H9 (cell line): ENCODE data around the gene COG2. TPM values are rescaled to one million over a fixed set of nuclear protein-coding genes. Genes with fewer than 3 reads are reported as not detected.

Experiments used
- DNase-seq: peaks from one replicate; pipeline ENCODE4 v3.0.0-alpha.2; 2017
- H2AFZ ChIP-seq: one replicate; pipeline ENCODE4 v1.6.1; 2013; ENCODE audit warnings: mild to moderate bottlenecking, low read length, control low read depth, moderate library complexity
- H2AK5ac ChIP-seq: 2 replicates; pipeline ENCODE4 v1.6.1; 2013; ENCODE audit warnings: low read length, control low read depth, mixed read lengths; ENCODE audit not compliant: insufficient read length
- H2BK120ac ChIP-seq: one replicate; pipeline ENCODE4 v1.6.1; 2013; ENCODE audit warnings: low read depth, mild to moderate bottlenecking, low read length, control low read depth, inconsistent platforms; ENCODE audit not compliant: poor library complexity, severe bottlenecking
- H2BK12ac ChIP-seq: 2 replicates; pipeline ENCODE4 v1.6.1; 2013; ENCODE audit warnings: low read length, control low read depth, mixed read lengths, low read depth; ENCODE audit not compliant: insufficient read length
- H2BK15ac ChIP-seq: 2 replicates; pipeline ENCODE4 v1.6.1; 2013; ENCODE audit warnings: low read depth, low read length, control low read depth
- H2BK20ac ChIP-seq: one replicate; pipeline ENCODE4 v1.6.1; 2013; ENCODE audit warnings: low read depth, mild to moderate bottlenecking, low read length, control low read depth, inconsistent platforms; ENCODE audit not compliant: poor library complexity, severe bottlenecking
- H2BK5ac ChIP-seq: 2 replicates; pipeline ENCODE4 v1.6.1; 2013; ENCODE audit warnings: low read length, control low read depth, mixed read lengths; ENCODE audit not compliant: insufficient read length
- H3K14ac ChIP-seq: 2 replicates; pipeline ENCODE4 v1.6.1; 2013; ENCODE audit warnings: low read length, control low read depth; ENCODE audit not compliant: insufficient read depth
- H3K18ac ChIP-seq: 2 replicates; pipeline ENCODE4 v1.6.1; 2013; ENCODE audit warnings: low read depth, mild to moderate bottlenecking, mixed read lengths, low read length, control low read depth; ENCODE audit not compliant: insufficient read length
- H3K23ac ChIP-seq: 2 replicates; pipeline ENCODE4 v1.6.1; 2013; ENCODE audit warnings: low read length, control low read depth, mixed read lengths, low read depth; ENCODE audit not compliant: insufficient read length
- H3K23me2 ChIP-seq: 2 replicates; pipeline ENCODE4 v1.6.1; 2013; ENCODE audit warnings: low read depth, mild to moderate bottlenecking, mixed read lengths, low read length, control low read depth; ENCODE audit not compliant: insufficient read length, poor library complexity, severe bottlenecking
- H3K27ac ChIP-seq: 2 replicates; pipeline ENCODE4 v1.5.1; 2013; ENCODE audit warnings: low read length, control low read depth, mixed read lengths, low read depth; ENCODE audit not compliant: insufficient read length
- H3K27me3 ChIP-seq: 2 replicates; pipeline ENCODE4 v1.6.1; 2013; ENCODE audit warnings: low read length, control low read depth, inconsistent platforms; ENCODE audit not compliant: insufficient read depth
- H3K4ac ChIP-seq: 2 replicates; pipeline ENCODE4 v1.6.1; 2013; ENCODE audit warnings: low read depth, mild to moderate bottlenecking, control low read depth, inconsistent platforms, low read length, moderate library complexity
- H3K4me1 ChIP-seq: 2 replicates; pipeline ENCODE4 v1.6.1; 2013; ENCODE audit warnings: low read length, control low read depth, inconsistent platforms; ENCODE audit not compliant: insufficient read depth
- H3K4me2 ChIP-seq: 2 replicates; pipeline ENCODE4 v1.6.1; 2013; ENCODE audit warnings: low read length, control low read depth, mixed read lengths; ENCODE audit not compliant: insufficient read length, insufficient read depth
- H3K56ac ChIP-seq: 2 replicates; pipeline ENCODE4 v1.6.1; 2013; ENCODE audit warnings: low read depth, mild to moderate bottlenecking, mixed read lengths, low read length, control low read depth; ENCODE audit not compliant: insufficient read length
- H3K79me1 ChIP-seq: 2 replicates; pipeline ENCODE4 v1.6.1; 2013; ENCODE audit warnings: low read depth, mild to moderate bottlenecking, moderate library complexity, low read length, control low read depth, inconsistent platforms; ENCODE audit not compliant: insufficient read depth, poor library complexity, severe bottlenecking
- H3K79me2 ChIP-seq: 2 replicates; pipeline ENCODE4 v1.6.1; 2013; ENCODE audit warnings: low read length, control low read depth, inconsistent platforms; ENCODE audit not compliant: insufficient read depth
- H3K9ac ChIP-seq: 2 replicates; pipeline ENCODE4 v1.6.1; 2013; ENCODE audit warnings: low read length, control low read depth, mixed read lengths; ENCODE audit not compliant: insufficient read length; ENCODE audit errors: extremely low read depth
- H3K9me3 ChIP-seq: one replicate; pipeline ENCODE4 v1.6.1; 2013; ENCODE audit warnings: low read depth, low read length, inconsistent platforms; ENCODE audit not compliant: control insufficient read depth
- H3T11ph ChIP-seq: one replicate; pipeline ENCODE4 v1.6.1; 2013; ENCODE audit warnings: mild to moderate bottlenecking, low read length, control low read depth, inconsistent platforms
- H4K20me1 ChIP-seq: one replicate; pipeline ENCODE4 v1.6.1; 2013; ENCODE audit not compliant: control insufficient read depth, insufficient read length, insufficient read depth
- H4K5ac ChIP-seq: 2 replicates; pipeline ENCODE4 v1.6.1; 2013; ENCODE audit warnings: low read depth, mild to moderate bottlenecking, mixed read lengths, low read length, control low read depth; ENCODE audit not compliant: insufficient read length
- H4K8ac ChIP-seq: replicated peaks from 2 replicates; pipeline ENCODE4 v1.6.1; 2013; ENCODE audit warnings: low read length, control low read depth, mixed read lengths, low read depth; ENCODE audit not compliant: insufficient read length
- H4K91ac ChIP-seq: 2 replicates; pipeline ENCODE4 v1.6.1; 2013; ENCODE audit warnings: low read depth, mild to moderate bottlenecking, moderate library complexity, mixed read lengths, low read length, control low read depth; ENCODE audit not compliant: insufficient read length
- H3K27ac Mint-ChIP-seq, 3 experiments: 2 replicates in 2 of 3; 3 replicates in 1 of 3; pipeline ENCODE4 v1.8.0; 2020 to 2021; ENCODE audit warnings: mixed read lengths in 3 of 3, mild to moderate bottlenecking in 1 of 3, moderate library complexity in 1 of 3
- H3K27me3 Mint-ChIP-seq: 2 replicates; pipeline ENCODE4 v1.8.0; 2021; ENCODE audit warnings: low read depth, mild to moderate bottlenecking, moderate library complexity, mixed read lengths
- H3K36me3 Mint-ChIP-seq, 3 experiments: 2 replicates in 2 of 3; 3 replicates in 1 of 3; pipeline ENCODE4 v1.8.0; 2020 to 2021; ENCODE audit warnings: low read depth in 3 of 3, mixed read lengths in 3 of 3; ENCODE audit not compliant: insufficient read depth in 1 of 3
- H3K4me1 Mint-ChIP-seq, 2 experiments: 2 replicates each; pipeline ENCODE4 v1.8.0; 2020; ENCODE audit warnings: mixed read lengths in 2 of 2
- H3K4me3 Mint-ChIP-seq, 2 experiments: 2 replicates in 1 of 2; 3 replicates in 1 of 2; pipeline ENCODE4 v1.8.0; 2020 to 2021; ENCODE audit warnings: mild to moderate bottlenecking in 2 of 2, mixed read lengths in 2 of 2, moderate library complexity in 1 of 2
- H3K9me3 Mint-ChIP-seq, 2 experiments: 2 replicates in 1 of 2; 3 replicates in 1 of 2; pipeline ENCODE4 v1.8.0; 2020; ENCODE audit warnings: mild to moderate bottlenecking in 2 of 2, mixed read lengths in 2 of 2, moderate library complexity in 1 of 2
- CTCF ChIP-seq: fragments of 200-600 bp; sonication (generic); conservative IDR thresholded peaks from 3 replicates; pipeline ENCODE4 v1.8.0; 2021; ENCODE audit warnings: antibody characterized with exemption, mild to moderate bottlenecking
- WGBS: extraction: QIAGEN DNeasy Blood & Tissue Kit; methylation state at CpG from one replicate; pipeline ENCODE4 v1.1.7; 2013; ENCODE audit warnings: missing lambda C conversion rate, low lambda C conversion rate, mixed read lengths; ENCODE audit not compliant: insufficient read length; ENCODE audit errors: extremely low coverage; 5-methylcytosine and 5-hydroxymethylcytosine counted together
- total RNA-seq: library from RNA; stranded (reverse); gene quantifications from 2 replicates; pipeline ENCODE4 v1.2.1, GENCODE V29; 2021

COG2 gene
- total RNA-seq, 1 experiment from 2014 or later, result 42.2 TPM

DNA sequence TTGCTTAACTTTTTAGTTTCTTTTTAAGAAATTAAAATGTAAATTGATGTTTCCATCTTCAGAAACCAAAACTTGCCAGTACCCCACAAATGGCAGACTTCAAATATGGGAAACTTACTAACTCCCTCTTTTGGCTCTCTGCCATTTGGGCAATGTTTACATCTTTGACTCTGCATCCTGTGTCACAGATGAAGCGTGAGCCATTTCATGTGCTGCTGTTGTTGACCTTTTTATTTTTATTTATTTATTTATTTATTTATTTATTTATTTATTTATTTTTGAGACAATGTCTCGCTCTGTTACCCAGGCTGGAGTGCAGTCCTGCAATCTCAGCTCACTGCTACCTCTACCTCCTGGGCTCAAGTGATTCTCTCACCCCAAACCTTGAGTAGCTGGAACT lies 16.0 kb upstream of the COG2 start:
- WGBS, result no CpG with 5 or more reads among the region's 2 CpGs
- Mint-ChIP-seq H3K9me3 (no peaks in the 10 kb centered on the region; a peak in 1 of 5 replicates), H3K36me3 (no peaks in the 10 kb centered on the region), H3K4me3 (no peak overlapping the region), H3K27ac (no peak overlapping the region), H3K27me3 (peaks cover 2% of the 10 kb centered on the region; the same call in 1 of the 2 replicates), H3K4me1 (peaks cover 21 to 22% of the 10 kb centered on the region in 2 experiments)
- no peaks in the 10 kb centered on the region for H3K9me3 ChIP-seq
- H2BK5ac ChIP-seq, result no peak overlapping the region
- H2BK20ac ChIP-seq, result no peak overlapping the region
- no peaks in the 10 kb centered on the region for H3K79me2 ChIP-seq
- no peak overlapping the region for H3K14ac ChIP-seq
- no peak overlapping the region for H2BK12ac ChIP-seq
- no peak for TF ChIP-seq CTCF
- DNase-seq, result no peak
- H3K27ac ChIP-seq, result no peak overlapping the region
- H3K4me2 ChIP-seq, result no peak overlapping the region
- H2BK120ac ChIP-seq, result no peak overlapping the region
- no peak overlapping the region for H3K9ac ChIP-seq
- H4K91ac ChIP-seq, result no peak overlapping the region
- no peaks in the 10 kb centered on the region for H4K20me1 ChIP-seq
- H3K4ac ChIP-seq, result no peak overlapping the region
- H2BK15ac ChIP-seq, result no peak overlapping the region
- no peak overlapping the region for H2AK5ac ChIP-seq
- H3K23ac ChIP-seq, result no peak overlapping the region
- no peaks in the 10 kb centered on the region for H3K23me2 ChIP-seq
- no peak overlapping the region for H3K18ac ChIP-seq
- H4K5ac ChIP-seq, result no peak overlapping the region
- H3K27me3 ChIP-seq, result no peaks in the 10 kb centered on the region
- H3K4me1 ChIP-seq, result 0 out of 2 replicates have a peak, but pooled peaks cover 2% of the 10 kb centered on the region
- no peak overlapping the region for H4K8ac ChIP-seq
- H3T11ph ChIP-seq, result no peak overlapping the region
- no peak overlapping the region for H2AFZ ChIP-seq
- H3K56ac ChIP-seq, result no peak overlapping the region
- H3K79me1 ChIP-seq, result no peaks in the 10 kb centered on the region
